Neural progenitor cell (in vitro differentiated cells): Measurements from ENCODE around the gene CTXND1. TPM values are rescaled to one million over a fixed set of nuclear protein-coding genes. Genes with fewer than 3 reads are reported as not detected.

Experiments
- DNase-seq: peaks from one replicate; pipeline ENCODE4 v3.0.0-alpha.2; 2016; ENCODE audit warnings: low spot score
- H2AFZ ChIP-seq: fragments of 200-600 bp; sonication (generic); replicated peaks from 2 replicates; pipeline ENCODE4 v1.6.1; 2016; ENCODE audit warnings: antibody characterized with exemption
- H3F3A ChIP-seq: fragments of 200-600 bp; sonication (generic); 2 replicates; pipeline ENCODE4 v1.6.1; 2016; ENCODE audit warnings: antibody characterized with exemption, low read depth
- H3K27ac ChIP-seq: fragments of 200-600 bp; sonication (generic); 2 replicates; pipeline ENCODE4 v1.5.1; 2016; ENCODE audit warnings: mild to moderate bottlenecking
- H3K27me3 ChIP-seq: fragments of 200-600 bp; sonication (generic); 2 replicates; pipeline ENCODE4 v1.6.1; 2016; ENCODE audit warnings: mild to moderate bottlenecking, moderate library complexity
- H3K36me3 ChIP-seq: fragments of 200-600 bp; sonication (generic); 2 replicates; pipeline ENCODE4 v1.5.1; 2016
- H3K4me1 ChIP-seq: fragments of 200-600 bp; sonication (generic); 2 replicates; pipeline ENCODE4 v1.6.1; 2016; ENCODE audit warnings: mixed run types
- H3K4me2 ChIP-seq: fragments of 200-600 bp; sonication (generic); 2 replicates; pipeline ENCODE4 v1.6.1; 2016
- H3K4me3 ChIP-seq: fragments of 200-600 bp; sonication (generic); 2 replicates; pipeline ENCODE4 v1.5.1; 2016
- H3K79me2 ChIP-seq: fragments of 200-600 bp; sonication (generic); 2 replicates; pipeline ENCODE4 v1.6.1; 2016; ENCODE audit warnings: low read depth
- H3K9ac ChIP-seq: fragments of 200-600 bp; sonication (generic); 2 replicates; pipeline ENCODE4 v1.6.1; 2016
- H3K9me3 ChIP-seq: fragments of 200-600 bp; sonication (generic); 2 replicates; pipeline ENCODE4 v1.5.1; 2016; ENCODE audit warnings: low read depth
- H4K20me1 ChIP-seq: fragments of 200-600 bp; sonication (generic); 2 replicates; pipeline ENCODE4 v1.6.1; 2016; ENCODE audit warnings: low read depth
- H3K27ac Mint-ChIP-seq: 3 replicates; pipeline ENCODE4 v1.8.0; 2021; ENCODE audit warnings: mixed read lengths
- H3K27me3 Mint-ChIP-seq: 2 replicates; pipeline ENCODE4 v1.8.0; 2022; ENCODE audit warnings: low read depth, mild to moderate bottlenecking, inconsistent platforms, moderate library complexity, mixed read lengths; ENCODE audit not compliant: insufficient read depth
- H3K36me3 Mint-ChIP-seq: 3 replicates; pipeline ENCODE4 v1.8.0; 2021; ENCODE audit warnings: mixed read lengths
- H3K4me1 Mint-ChIP-seq: 3 replicates; pipeline ENCODE4 v1.8.0; 2021; ENCODE audit warnings: mixed read lengths
- H3K4me3 Mint-ChIP-seq: 3 replicates; pipeline ENCODE4 v1.8.0; 2021; ENCODE audit warnings: mild to moderate bottlenecking, moderate library complexity, mixed read lengths
- H3K9me3 Mint-ChIP-seq: 3 replicates; pipeline ENCODE4 v1.8.0; 2020; ENCODE audit warnings: mixed read lengths
- CTCF ChIP-seq: fragments of 200-600 bp; sonication (generic); IDR thresholded peaks from 2 replicates; pipeline ENCODE4 v1.5.1; 2017; ENCODE audit warnings: antibody characterized with exemption, mild to moderate bottlenecking
- EZH2 ChIP-seq: fragments of 200-600 bp; sonication (generic); IDR thresholded peaks from 2 replicates; pipeline ENCODE4 v1.6.1; 2017; ENCODE audit warnings: antibody characterized with exemption, mild to moderate bottlenecking, moderate library complexity
- EZH2phosphoT487 ChIP-seq: fragments of 200-600 bp; sonication (generic); IDR thresholded peaks from 2 replicates; pipeline ENCODE4 v1.6.1; 2017; ENCODE audit warnings: antibody characterized with exemption
- total RNA-seq: library from RNA; depleted of rRNA; stranded (reverse); fragments of >200 nt; gene quantifications from 2 replicates; pipeline ENCODE4 v1.2.3, GENCODE V29; 2015; ENCODE audit warnings: low replicate concordance

The CTXND1 gene
- total RNA-seq, 1 donor from 2014 or later, result not detected

- H3K27ac ChIP-seq, result no peak overlapping the region
- DNase-seq, result no peak
- no peaks in the 10 kb centered on the region for H3K4me1 ChIP-seq
- H3K4me3 ChIP-seq, result no peak overlapping the region
- H3K79me2 ChIP-seq, result no peaks in the 10 kb centered on the region
- H3K36me3 Mint-ChIP-seq, result no peaks in the 10 kb centered on the region
- no peak overlapping the region for H3K4me3 Mint-ChIP-seq
- H3K27me3 ChIP-seq, result peaks cover 82% of the 10 kb centered on the region
- no peak overlapping the region for H3K9ac ChIP-seq
- no peak overlapping the region for H3K4me2 ChIP-seq
- no peaks in the 10 kb centered on the region for H3F3A ChIP-seq
- TF ChIP-seq CTCF (no peak), EZH2phosphoT487 (no peak), EZH2 (no peak)
- H3K27ac Mint-ChIP-seq, result no peak overlapping the region
- H3K27me3 Mint-ChIP-seq, result peaks cover 12% of the 10 kb centered on the region
- H3K4me1 Mint-ChIP-seq, result no peaks in the 10 kb centered on the region
- no peak overlapping the region for H2AFZ ChIP-seq
- H3K9me3 Mint-ChIP-seq, result no peaks in the 10 kb centered on the region
- no peaks in the 10 kb centered on the region for H3K36me3 ChIP-seq
- no peaks in the 10 kb centered on the region for H4K20me1 ChIP-seq
- H3K9me3 ChIP-seq, result no peaks in the 10 kb centered on the region
These were observed 14.7 kb upstream of the CTXND1 start for GRCh38 chr15:80266745-80267144.

- Mint-ChIP-seq H3K36me3 (no peaks in the 10 kb centered on the region), H3K9me3 (no peaks in the 10 kb centered on the region), H3K27ac (no peak overlapping the region), H3K4me3 (no peak overlapping the region), H3K27me3 (peaks cover 12% of the 10 kb centered on the region), H3K4me1 (no peaks in the 10 kb centered on the region)
- H3F3A ChIP-seq, result no peaks in the 10 kb centered on the region
- H3K27ac ChIP-seq, result no peak overlapping the region
- no peaks in the 10 kb centered on the region for H3K4me1 ChIP-seq
- peaks cover 81% of the 10 kb centered on the region for H3K27me3 ChIP-seq
- H3K4me3 ChIP-seq, result no peak overlapping the region
- H3K9me3 ChIP-seq, result no peaks in the 10 kb centered on the region
- no peaks in the 10 kb centered on the region for H3K79me2 ChIP-seq
- no peak overlapping the region for H2AFZ ChIP-seq
- H4K20me1 ChIP-seq, result no peaks in the 10 kb centered on the region
- no peak overlapping the region for H3K4me2 ChIP-seq
- no peak for DNase-seq
- TF ChIP-seq CTCF (no peak), EZH2phosphoT487 (no peak), EZH2 (no peak)
- no peaks in the 10 kb centered on the region for H3K36me3 ChIP-seq
- no peak overlapping the region for H3K9ac ChIP-seq
These were observed 14.1 kb upstream of the CTXND1 start for GRCh38 chr15:80266113-80266512.

- no peaks in the 10 kb centered on the region for H3F3A ChIP-seq
- no peaks in the 10 kb centered on the region for H3K4me1 ChIP-seq
- H3K4me3 Mint-ChIP-seq, result no peak overlapping the region
- H3K4me2 ChIP-seq, result no peak overlapping the region
- H3K36me3 Mint-ChIP-seq, result no peaks in the 10 kb centered on the region
- no peak overlapping the region for H3K27ac Mint-ChIP-seq
- no peaks in the 10 kb centered on the region for H3K4me1 Mint-ChIP-seq
- H2AFZ ChIP-seq, result no peak overlapping the region
- H3K4me3 ChIP-seq, result no peak overlapping the region
- no peak overlapping the region for H3K27ac ChIP-seq
- no peak overlapping the region for H3K9ac ChIP-seq
- no peaks in the 10 kb centered on the region for H3K36me3 ChIP-seq
- no peaks in the 10 kb centered on the region for H4K20me1 ChIP-seq
- peaks cover 12% of the 10 kb centered on the region for H3K27me3 Mint-ChIP-seq
- no peak for TF ChIP-seq CTCF
- no peak for TF ChIP-seq EZH2phosphoT487
- TF ChIP-seq EZH2, result no peak
- H3K27me3 ChIP-seq, result peaks cover 79% of the 10 kb centered on the region
- DNase-seq, result no peak
- no peaks in the 10 kb centered on the region for H3K79me2 ChIP-seq
- no peaks in the 10 kb centered on the region for H3K9me3 ChIP-seq
- no peaks in the 10 kb centered on the region for H3K9me3 Mint-ChIP-seq
These were observed 13.0 kb upstream of the CTXND1 start for GRCh38 chr15:80265021-80265420.
